Measurements from ENCODE around the gene NOTUM. TPM values are rescaled to one million over a fixed set of nuclear protein-coding genes. Genes with fewer than 3 reads are reported as not detected.

The NOTUM gene
- total RNA-seq, 6 donors from 2014 or later: 0.89 to 5.0 (median 2.3) TPM

GRCh38 chr17:82007495-82008257 lies 46.7 kb upstream of the NOTUM start:
- no peak for TF ChIP-seq EP300 (IDR thresholded peaks at IDR 0.05)
- TF ChIP-seq POLR2A (IDR thresholded peaks at IDR 0.05): no peak
- no peak for TF ChIP-seq CTCF (IDR thresholded peaks at IDR 0.05)
- no peak for TF ChIP-seq POLR2AphosphoS5 (IDR thresholded peaks at IDR 0.05)
- no peak for ATAC-seq (ENCODE audit: low FRiP score in 2 of 2)
- Histone ChIP-seq H3K27ac (no peak overlapping the region), H3K36me3 (peaks cover 0 to 15% (median 5%) of the 10 kb centered on the region in 4 donors), H3K4me3 (no peak overlapping the region), H3K4me1 (peaks cover 0 to 14% (median 4%) of the 10 kb centered on the region in 4 donors), H3K9me3 (no peaks in the 10 kb centered on the region), H3K27me3 (no peaks in the 10 kb centered on the region)
- 90 to 95% methylated on average over 11 to 26 of the region's 30 CpGs for WGBS, 2 donors
- peak in 1 of 2 donors; percentile 70 for DNase-seq

GRCh38 chr17:82007228-82007494 lies 46.2 kb upstream of the NOTUM start:
- ATAC-seq (ENCODE audit: low FRiP score in 2 of 2): no peak
- peaks cover 0 to 15% (median 2%) of the 10 kb centered on the region in 4 donors for H3K36me3 ChIP-seq
- no peak for DNase-seq
- H3K9me3 ChIP-seq: no peaks in the 10 kb centered on the region
- H3K4me3 ChIP-seq: no peak overlapping the region
- 95% methylated on average over 6 of the region's 6 CpGs; no CpG with 5 or more reads in 1 of the 2 donors for WGBS, 2 donors
- peaks cover 0 to 11% (median 3%) of the 10 kb centered on the region in 4 donors for H3K4me1 ChIP-seq
- TF ChIP-seq POLR2AphosphoS5 (IDR thresholded peaks at IDR 0.05) (no peak), POLR2A (IDR thresholded peaks at IDR 0.05) (no peak), EP300 (IDR thresholded peaks at IDR 0.05) (no peak), CTCF (IDR thresholded peaks at IDR 0.05) (no peak)
- no peak overlapping the region for H3K27ac ChIP-seq
- H3K27me3 ChIP-seq: no peaks in the 10 kb centered on the region

- no peak for TF ChIP-seq POLR2AphosphoS5 (IDR thresholded peaks at IDR 0.05)
- Histone ChIP-seq H3K27ac (no peak overlapping the region), H3K36me3 (peaks cover 0 to 10% (median 2%) of the 10 kb centered on the region in 4 donors), H3K27me3 (no peaks in the 10 kb centered on the region), H3K4me3 (no peak overlapping the region), H3K4me1 (peaks cover 0 to 5% (median under 1%) of the 10 kb centered on the region in 4 donors), H3K9me3 (no peaks in the 10 kb centered on the region)
- WGBS, 2 donors: 80 to 82% methylated on average over 18 to 23 of the region's 24 CpGs
- ATAC-seq (ENCODE audit: low FRiP score in 2 of 2): no peak
- DNase-seq: peak in 1 of 2 donors; percentile 75
These were observed 45.7 kb upstream of the NOTUM start for GRCh38 chr17:82006468-82007227.

GRCh38 chr17:82005701-82006348 lies 44.8 kb upstream of the NOTUM start:
- H3K27me3 ChIP-seq: no peaks in the 10 kb centered on the region
- no peak overlapping the region for H3K4me3 ChIP-seq
- TF ChIP-seq CTCF (IDR thresholded peaks at IDR 0.05): no peak
- no peak for ATAC-seq (ENCODE audit: low FRiP score in 2 of 2)
- WGBS, 2 donors: 85 to 92% methylated on average over 29 to 30 of the region's 30 CpGs
- H3K36me3 ChIP-seq: peaks cover 0 to 5% (median 0%) of the 10 kb centered on the region in 4 donors
- H3K9me3 ChIP-seq: no peaks in the 10 kb centered on the region
- peak in 1 of 2 donors; percentile 71 for DNase-seq
- peaks cover 0 to 4% (median 0%) of the 10 kb centered on the region in 4 donors for H3K4me1 ChIP-seq
- H3K27ac ChIP-seq: no peak overlapping the region

Measured in upper lobe of left lung (tissue), 6 donors.